Body of pancreas (tissue), 4 donors: ENCODE results near the gene ATOSA.

ENCODE experiments used
- CTCF ChIP-seq, 7 experiments: fragments of 450-650 bp in 4 of 7; fragments of 200-600 bp in 3 of 7; sonication (generic) in 3 of 7; IDR thresholded peaks; one replicate each; pipeline ENCODE4 v1.5.1; 2016 to 2019; ENCODE audit warnings: antibody characterized with exemption in 7 of 7
- POLR2A ChIP-seq, 3 donors: fragments of 450-650 bp; IDR thresholded peaks; one replicate each; pipeline ENCODE4 v1.6.1; 2016; ENCODE audit warnings: antibody characterized with exemption in 3 of 3, mild to moderate bottlenecking in 2 of 3

- TF ChIP-seq POLR2A (IDR thresholded peaks at IDR 0.05), result no peak
- no peak for TF ChIP-seq CTCF (IDR thresholded peaks at IDR 0.05)
These were observed 1.6 kb upstream of the ATOSA start for GRCh38 chr15:52680761-52681160.
